WTC11 (cell line): ENCODE measurements around the gene SMOC2. TPM values are rescaled to one million over a fixed set of nuclear protein-coding genes. Genes with fewer than 3 reads are reported as not detected.

ENCODE experiments used
- ATAC-seq: fragments of 200-7000 bp; cut with Tn5 transposase; 2 replicates; pipeline ENCODE4 v1.10.0; 2021; ENCODE audit warnings: mild to moderate bottlenecking, moderate library complexity
- CTCF ChIA-PET: fragments of 300-600 bp; sonication (Branson Sonifier 250); formaldehyde crosslinking; loops from one replicate; lab custom pipeline; 2021; ENCODE audit warnings: antibody characterized with exemption; lab: Charles Lee
- POLR2A ChIA-PET: fragments of 350-600 bp; sonication (Branson Sonifier 250); formaldehyde crosslinking; loops from one replicate; lab custom pipeline; 2021; ENCODE audit warnings: antibody characterized with exemption; lab: Charles Lee
- DNase-seq: peaks from one replicate; pipeline ENCODE4 v3.0.0; 2021; ENCODE audit warnings: low spot score
- H3K27ac Mint-ChIP-seq: 2 replicates; pipeline ENCODE4 v1.8.0; 2021; ENCODE audit warnings: mixed read lengths
- H3K27me3 Mint-ChIP-seq: 2 replicates; pipeline ENCODE4 v1.8.0; 2021; ENCODE audit warnings: low read depth, mild to moderate bottlenecking, moderate library complexity, mixed read lengths
- H3K36me3 Mint-ChIP-seq: 2 replicates; pipeline ENCODE4 v1.8.0; 2021; ENCODE audit warnings: mixed read lengths
- H3K4me1 Mint-ChIP-seq: 2 replicates; pipeline ENCODE4 v1.8.0; 2022; ENCODE audit warnings: mixed read lengths
- H3K4me3 Mint-ChIP-seq: 2 replicates; pipeline ENCODE4 v1.8.0; 2021; ENCODE audit warnings: mild to moderate bottlenecking, moderate library complexity, mixed read lengths
- H3K9me3 Mint-ChIP-seq: 2 replicates; pipeline ENCODE4 v1.8.0; 2021; ENCODE audit warnings: mixed read lengths
- ATF2 ChIP-seq: sonication (generic); formaldehyde crosslinking; IDR thresholded peaks from 2 replicates; pipeline ENCODE4 v1.8.1; 2022; ENCODE audit warnings: low read depth, missing genetic modification reagents, borderline replicate concordance
- E2F5 ChIP-seq: sonication (generic); formaldehyde crosslinking; IDR thresholded peaks from 2 replicates; pipeline ENCODE4 v1.8.1; 2022; ENCODE audit warnings: mild to moderate bottlenecking, moderate library complexity, missing genetic modification reagents
- ELF4 ChIP-seq: sonication (generic); formaldehyde crosslinking; IDR thresholded peaks from 2 replicates; pipeline ENCODE4 v1.8.1; 2022; ENCODE audit warnings: low read depth, mild to moderate bottlenecking, moderate library complexity, missing genetic modification reagents
- ETV6 ChIP-seq: sonication (generic); formaldehyde crosslinking; IDR thresholded peaks from 2 replicates; pipeline ENCODE4 v1.8.1; 2022; ENCODE audit warnings: mild to moderate bottlenecking, missing genetic modification reagents
- FOXJ3 ChIP-seq: sonication (generic); formaldehyde crosslinking; IDR thresholded peaks from 2 replicates; pipeline ENCODE4 v1.9.0; 2021; ENCODE audit warnings: missing genetic modification reagents, mild to moderate bottlenecking, borderline replicate concordance
- NFATC4 ChIP-seq: fragments of 250-450 bp; sonication (Bioruptor Pico); IDR thresholded peaks from 2 replicates; pipeline ENCODE4 v1.9.0; 2021; ENCODE audit warnings: mild to moderate bottlenecking
- NFE2L1 ChIP-seq: sonication (generic); formaldehyde crosslinking; IDR thresholded peaks from 2 replicates; pipeline ENCODE4 v1.8.1; 2023; ENCODE audit warnings: missing genetic modification reagents
- NR1H2 ChIP-seq: sonication (generic); formaldehyde crosslinking; IDR thresholded peaks from 2 replicates; pipeline ENCODE4 v1.9.0; 2021; ENCODE audit warnings: mild to moderate bottlenecking, moderate library complexity, missing genetic modification reagents
- SMAD3 ChIP-seq: sonication (generic); formaldehyde crosslinking; IDR thresholded peaks from 2 replicates; pipeline ENCODE4 v1.8.0; 2022; ENCODE audit warnings: missing genetic modification reagents, mild to moderate bottlenecking, borderline replicate concordance
- SP1 ChIP-seq: sonication (generic); formaldehyde crosslinking; conservative IDR thresholded peaks from 2 replicates; pipeline ENCODE4 v1.8.1; 2022; ENCODE audit warnings: missing genetic modification reagents
- TCF7 ChIP-seq: sonication (generic); formaldehyde crosslinking; IDR thresholded peaks from 2 replicates; pipeline ENCODE4 v1.8.0; 2022; ENCODE audit warnings: mild to moderate bottlenecking, low read depth, missing genetic modification reagents, moderate library complexity
- TEAD4 ChIP-seq: sonication (generic); formaldehyde crosslinking; IDR thresholded peaks from 2 replicates; pipeline ENCODE4 v1.8.0; 2022; ENCODE audit warnings: mild to moderate bottlenecking, missing genetic modification reagents
- ZBTB43 ChIP-seq: sonication (generic); formaldehyde crosslinking; IDR thresholded peaks from 2 replicates; pipeline ENCODE4 v1.8.1; 2023; ENCODE audit warnings: mild to moderate bottlenecking, missing genetic modification reagents
- ZNF281 ChIP-seq: sonication (generic); formaldehyde crosslinking; IDR thresholded peaks from 2 replicates; pipeline ENCODE4 v1.8.0; 2023; ENCODE audit warnings: mild to moderate bottlenecking, missing genetic modification reagents
- ZNF423 ChIP-seq: fragments of 250-450 bp; sonication (Bioruptor Pico); IDR thresholded peaks from 2 replicates; pipeline ENCODE4 v2.1.2; 2022; ENCODE audit warnings: mild to moderate bottlenecking, moderate library complexity
- ZNF425 ChIP-seq: fragments of 250-450 bp; sonication (Bioruptor Pico); conservative IDR thresholded peaks from 2 replicates; pipeline ENCODE4 v1.9.0; 2021; ENCODE audit warnings: mild to moderate bottlenecking
- ZNF671 ChIP-seq: fragments of 250-450 bp; sonication (Bioruptor Pico); IDR thresholded peaks from 2 replicates; pipeline ENCODE4 v1.8.0; 2021; ENCODE audit warnings: mild to moderate bottlenecking
- total RNA-seq: library from RNA; stranded (reverse); gene quantifications from 3 replicates; pipeline ENCODE4 v1.2.3, GENCODE V29; 2021
- TF ChIP-seq, protein P1 (sequence below): fragments of 250-450 bp; sonication (Bioruptor Pico); IDR thresholded peaks from 2 replicates; pipeline ENCODE4 v1.8.0; 2021; ENCODE audit warnings: mild to moderate bottlenecking
- TF ChIP-seq, protein P2 (sequence below): sonication (generic); formaldehyde crosslinking; IDR thresholded peaks from 2 replicates; pipeline ENCODE4 v1.8.1; 2023; ENCODE audit warnings: mild to moderate bottlenecking, missing genetic modification reagents, moderate library complexity
- TF ChIP-seq, protein P3 (sequence below): sonication (generic); formaldehyde crosslinking; IDR thresholded peaks from 2 replicates; pipeline ENCODE4 v1.8.1; 2022; ENCODE audit warnings: mild to moderate bottlenecking, missing genetic modification reagents, moderate library complexity, borderline replicate concordance
- TF ChIP-seq, protein P4 (sequence below): sonication (generic); formaldehyde crosslinking; IDR thresholded peaks from 2 replicates; pipeline ENCODE4 v1.8.0; 2022; ENCODE audit warnings: mild to moderate bottlenecking, missing genetic modification reagents

Gene SMOC2
- total RNA-seq, 1 experiment from 2014 or later: 3.9 TPM

GRCh38 chr6:168628732-168629245, 187.8 kb downstream of the SMOC2 start:
- ATAC-seq: no peak
- no peak for TF ChIP-seq NFE2L1 (CRISPR knock-in tag)
- TF ChIP-seq ELF4: no peak
- TF ChIP-seq ETV6 (CRISPR knock-in tag): no peak
- no peak for TF ChIP-seq SMAD3
- no peak for TF ChIP-seq TEAD4
- TF ChIP-seq, protein P1, sequence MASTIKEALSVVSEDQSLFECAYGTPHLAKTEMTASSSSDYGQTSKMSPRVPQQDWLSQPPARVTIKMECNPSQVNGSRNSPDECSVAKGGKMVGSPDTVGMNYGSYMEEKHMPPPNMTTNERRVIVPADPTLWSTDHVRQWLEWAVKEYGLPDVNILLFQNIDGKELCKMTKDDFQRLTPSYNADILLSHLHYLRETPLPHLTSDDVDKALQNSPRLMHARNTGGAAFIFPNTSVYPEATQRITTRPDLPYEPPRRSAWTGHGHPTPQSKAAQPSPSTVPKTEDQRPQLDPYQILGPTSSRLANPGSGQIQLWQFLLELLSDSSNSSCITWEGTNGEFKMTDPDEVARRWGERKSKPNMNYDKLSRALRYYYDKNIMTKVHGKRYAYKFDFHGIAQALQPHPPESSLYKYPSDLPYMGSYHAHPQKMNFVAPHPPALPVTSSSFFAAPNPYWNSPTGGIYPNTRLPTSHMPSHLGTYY (CRISPR knock-in tag): no peak
- TF ChIP-seq ZNF671 (CRISPR knock-in tag): no peak
- no peak for TF ChIP-seq TCF7 (CRISPR knock-in tag)
- TF ChIP-seq E2F5 (CRISPR knock-in tag): no peak
- TF ChIP-seq, all 79 proteins: peak for 0
- H3K27me3 Mint-ChIP-seq: peaks cover 6% of the 10 kb centered on the region; the same call in 1 of the 2 replicates
- H3K4me1 Mint-ChIP-seq: peaks cover 23% of the 10 kb centered on the region
- peaks cover 34% of the 10 kb centered on the region for H3K36me3 Mint-ChIP-seq
- DNase-seq: no peak
- H3K9me3 Mint-ChIP-seq: peaks cover 35% of the 10 kb centered on the region
- CTCF ChIA-PET: no interaction called here
- no peak overlapping the region for H3K27ac Mint-ChIP-seq
- POLR2A ChIA-PET: no interaction called here
- H3K4me3 Mint-ChIP-seq: no peak overlapping the region

DNA sequence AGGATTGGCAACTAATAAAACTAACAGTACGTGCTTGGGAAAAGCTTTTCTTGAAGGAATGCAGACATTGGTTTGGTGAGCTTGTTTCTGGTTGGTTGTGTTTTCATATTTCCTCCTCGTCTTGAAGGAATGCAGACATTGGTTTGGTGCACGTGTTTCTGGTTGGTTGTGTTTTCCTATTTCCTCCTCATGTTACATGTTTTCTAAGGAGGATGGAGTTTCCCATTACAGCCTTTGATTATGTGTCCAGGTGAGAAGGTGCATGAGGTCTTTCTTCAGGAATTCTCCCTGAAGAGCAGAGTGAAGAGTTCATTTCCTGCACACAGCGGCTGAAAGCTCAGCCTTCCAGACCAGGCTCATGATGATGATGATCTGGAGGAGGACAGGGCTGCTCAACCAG, 190.6 kb downstream of the SMOC2 start:
- peaks cover 21% of the 10 kb centered on the region for H3K4me1 Mint-ChIP-seq
- DNase-seq: no peak
- ATAC-seq: no peak
- POLR2A ChIA-PET: no interaction called here
- peaks cover 40% of the 10 kb centered on the region for H3K9me3 Mint-ChIP-seq
- no peak overlapping the region for H3K27ac Mint-ChIP-seq
- H3K27me3 Mint-ChIP-seq: peaks cover 6% of the 10 kb centered on the region; the same call in 1 of the 2 replicates
- H3K4me3 Mint-ChIP-seq: no peak overlapping the region
- CTCF ChIA-PET: no interaction called here
- H3K36me3 Mint-ChIP-seq: peaks cover 38% of the 10 kb centered on the region
- TF ChIP-seq NFATC4 (CRISPR knock-in tag) (no peak), ZNF281 (no peak), NR1H2 (CRISPR knock-in tag) (no peak), SP1 (no peak), ZNF425 (CRISPR knock-in tag) (no peak), ZNF423 (CRISPR knock-in tag) (no peak), ATF2 (CRISPR knock-in tag) (no peak), FOXJ3 (CRISPR knock-in tag) (no peak), ZBTB43 (CRISPR knock-in tag) (no peak)
- TF ChIP-seq, protein P2, sequence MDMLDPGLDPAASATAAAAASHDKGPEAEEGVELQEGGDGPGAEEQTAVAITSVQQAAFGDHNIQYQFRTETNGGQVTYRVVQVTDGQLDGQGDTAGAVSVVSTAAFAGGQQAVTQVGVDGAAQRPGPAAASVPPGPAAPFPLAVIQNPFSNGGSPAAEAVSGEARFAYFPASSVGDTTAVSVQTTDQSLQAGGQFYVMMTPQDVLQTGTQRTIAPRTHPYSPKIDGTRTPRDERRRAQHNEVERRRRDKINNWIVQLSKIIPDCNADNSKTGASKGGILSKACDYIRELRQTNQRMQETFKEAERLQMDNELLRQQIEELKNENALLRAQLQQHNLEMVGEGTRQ (CRISPR knock-in tag): no peak
- TF ChIP-seq, protein P3, sequence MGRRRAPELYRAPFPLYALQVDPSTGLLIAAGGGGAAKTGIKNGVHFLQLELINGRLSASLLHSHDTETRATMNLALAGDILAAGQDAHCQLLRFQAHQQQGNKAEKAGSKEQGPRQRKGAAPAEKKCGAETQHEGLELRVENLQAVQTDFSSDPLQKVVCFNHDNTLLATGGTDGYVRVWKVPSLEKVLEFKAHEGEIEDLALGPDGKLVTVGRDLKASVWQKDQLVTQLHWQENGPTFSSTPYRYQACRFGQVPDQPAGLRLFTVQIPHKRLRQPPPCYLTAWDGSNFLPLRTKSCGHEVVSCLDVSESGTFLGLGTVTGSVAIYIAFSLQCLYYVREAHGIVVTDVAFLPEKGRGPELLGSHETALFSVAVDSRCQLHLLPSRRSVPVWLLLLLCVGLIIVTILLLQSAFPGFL (CRISPR knock-in tag): no peak
- TF ChIP-seq, protein P4, sequence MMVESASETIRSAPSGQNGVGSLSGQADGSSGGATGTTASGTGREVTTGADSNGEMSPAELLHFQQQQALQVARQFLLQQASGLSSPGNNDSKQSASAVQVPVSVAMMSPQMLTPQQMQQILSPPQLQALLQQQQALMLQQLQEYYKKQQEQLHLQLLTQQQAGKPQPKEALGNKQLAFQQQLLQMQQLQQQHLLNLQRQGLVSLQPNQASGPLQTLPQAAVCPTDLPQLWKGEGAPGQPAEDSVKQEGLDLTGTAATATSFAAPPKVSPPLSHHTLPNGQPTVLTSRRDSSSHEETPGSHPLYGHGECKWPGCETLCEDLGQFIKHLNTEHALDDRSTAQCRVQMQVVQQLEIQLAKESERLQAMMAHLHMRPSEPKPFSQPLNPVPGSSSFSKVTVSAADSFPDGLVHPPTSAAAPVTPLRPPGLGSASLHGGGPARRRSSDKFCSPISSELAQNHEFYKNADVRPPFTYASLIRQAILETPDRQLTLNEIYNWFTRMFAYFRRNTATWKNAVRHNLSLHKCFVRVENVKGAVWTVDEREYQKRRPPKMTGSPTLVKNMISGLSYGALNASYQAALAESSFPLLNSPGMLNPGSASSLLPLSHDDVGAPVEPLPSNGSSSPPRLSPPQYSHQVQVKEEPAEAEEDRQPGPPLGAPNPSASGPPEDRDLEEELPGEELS (CRISPR knock-in tag): no peak
